Measurements from ENCODE around the gene TEC. TPM values are rescaled to one million over a fixed set of nuclear protein-coding genes. Genes with fewer than 3 reads are reported as not detected.

TEC gene
- total RNA-seq, 1 experiment from 2014 or later = 7.3 TPM

GRCh38 chr4:48269861-48270522 lies 354 bp upstream of the TEC start:
- DNase-seq (ENCODE audit: low read depth) = peak; percentile 84

GRCh38 chr4:48267574-48267973 lies 2.1 kb downstream of the TEC start:
- DNase-seq (ENCODE audit: low read depth) = no peak

GRCh38 chr4:48266781-48267180 lies 2.9 kb downstream of the TEC start:
- DNase-seq (ENCODE audit: low read depth) = no peak

GRCh38 chr4:48262926-48263325 lies 6.7 kb downstream of the TEC start:
- peak; percentile 91 for DNase-seq (ENCODE audit: low read depth)

- no peak for DNase-seq (ENCODE audit: low read depth)
These were observed 7.2 kb downstream of the TEC start for GRCh38 chr4:48262484-48262883.

- DNase-seq (ENCODE audit: low read depth) = peak; percentile 54
These were observed 8.4 kb downstream of the TEC start for GRCh38 chr4:48261281-48261680.

- no peak for DNase-seq (ENCODE audit: low read depth)
These were observed 9.9 kb downstream of the TEC start for GRCh38 chr4:48259748-48260147.

GRCh38 chr4:48258845-48259397 lies 10.7 kb downstream of the TEC start:
- DNase-seq (ENCODE audit: low read depth) = no peak

- no peak for DNase-seq (ENCODE audit: low read depth)
These were observed 13.7 kb downstream of the TEC start for GRCh38 chr4:48255959-48256342.

GRCh38 chr4:48255072-48255958 lies 14.3 kb downstream of the TEC start:
- no peak for DNase-seq (ENCODE audit: low read depth)

GRCh38 chr4:48254381-48255071 lies 15.1 kb downstream of the TEC start:
- DNase-seq (ENCODE audit: low read depth) = peak; percentile 75

GRCh38 chr4:48252313-48252712 lies 17.3 kb downstream of the TEC start:
- no peak for DNase-seq (ENCODE audit: low read depth)

- DNase-seq (ENCODE audit: low read depth) = no peak
These were observed 18.7 kb downstream of the TEC start for GRCh38 chr4:48250980-48251379.

- DNase-seq (ENCODE audit: low read depth) = no peak
These were observed 19.3 kb downstream of the TEC start for GRCh38 chr4:48250343-48250742.

- DNase-seq (ENCODE audit: low read depth) = no peak
These were observed 20.3 kb downstream of the TEC start for GRCh38 chr4:48249378-48249777.

GRCh38 chr4:48248559-48248953 lies 21.1 kb downstream of the TEC start:
- DNase-seq (ENCODE audit: low read depth) = no peak

GRCh38 chr4:48247878-48248558 lies 21.6 kb downstream of the TEC start:
- no peak for DNase-seq (ENCODE audit: low read depth)

GRCh38 chr4:48247142-48247877 lies 22.3 kb downstream of the TEC start:
- peak; percentile 50 for DNase-seq (ENCODE audit: low read depth)

GRCh38 chr4:48244665-48245064 lies 25.0 kb downstream of the TEC start:
- DNase-seq (ENCODE audit: low read depth) = no peak

- no peak for DNase-seq (ENCODE audit: low read depth)
These were observed 25.8 kb downstream of the TEC start for GRCh38 chr4:48243887-48244286.

GRCh38 chr4:48243429-48243828 lies 26.2 kb downstream of the TEC start:
- DNase-seq (ENCODE audit: low read depth) = no peak
